IPS-18c (cell line): Measurements from ENCODE around the gene RSPH1.

Source experiments
- H3K4me3 ChIP-seq: 2 replicates; pipeline ENCODE4 v1.7.0; 2013; ENCODE audit warnings: low read depth, mild to moderate bottlenecking, low read length, moderate library complexity; ENCODE audit not compliant: insufficient read depth
- H3K9me3 ChIP-seq: one replicate; pipeline ENCODE4 v1.6.1; 2013; ENCODE audit warnings: mild to moderate bottlenecking, low read length, moderate library complexity; ENCODE audit not compliant: control insufficient read depth, insufficient read depth

RSPH1 gene

GRCh38 chr21:42534421-42535378 is 38.7 kb upstream of the RSPH1 start:
- H3K9me3 ChIP-seq = no peaks in the 10 kb centered on the region
- H3K4me3 ChIP-seq = no peak overlapping the region

GRCh38 chr21:42533963-42534355 is 37.9 kb upstream of the RSPH1 start:
- H3K9me3 ChIP-seq = no peaks in the 10 kb centered on the region
- no peak overlapping the region for H3K4me3 ChIP-seq

- Histone ChIP-seq H3K9me3 (no peaks in the 10 kb centered on the region), H3K4me3 (no peak overlapping the region)
Measured at GRCh38 chr21:42533306-42533962, 37.4 kb upstream of the RSPH1 start.

GRCh38 chr21:42532466-42533181 is 36.6 kb upstream of the RSPH1 start:
- H3K4me3 ChIP-seq = no peak overlapping the region

GRCh38 chr21:42531771-42532170 is 35.7 kb upstream of the RSPH1 start:
- Histone ChIP-seq H3K9me3 (no peaks in the 10 kb centered on the region), H3K4me3 (no peak overlapping the region)

More at GRCh38 chr21:42532466-42533181, 36.6 kb upstream of the RSPH1 start:
- no peaks in the 10 kb centered on the region for H3K9me3 ChIP-seq

GRCh38 chr21:42530167-42530518 is 34.1 kb upstream of the RSPH1 start:
- Histone ChIP-seq H3K4me3 (no peak overlapping the region), H3K9me3 (no peaks in the 10 kb centered on the region)

GRCh38 chr21:42527489-42528158 is 31.6 kb upstream of the RSPH1 start:
- H3K4me3 ChIP-seq = no peak overlapping the region
- H3K9me3 ChIP-seq = no peaks in the 10 kb centered on the region

GRCh38 chr21:42527127-42527488 is 31.1 kb upstream of the RSPH1 start:
- H3K4me3 ChIP-seq = no peak overlapping the region
- H3K9me3 ChIP-seq = no peaks in the 10 kb centered on the region

- no peak overlapping the region for H3K4me3 ChIP-seq
- H3K9me3 ChIP-seq = no peaks in the 10 kb centered on the region
Measured at GRCh38 chr21:42526379-42526727, 30.3 kb upstream of the RSPH1 start.

- Histone ChIP-seq H3K9me3 (no peaks in the 10 kb centered on the region), H3K4me3 (no peak overlapping the region)
Measured at GRCh38 chr21:42525676-42526378, 29.8 kb upstream of the RSPH1 start.

GRCh38 chr21:42525029-42525581 is 29.1 kb upstream of the RSPH1 start:
- peak overlapping the region; percentile 36; the same call in 1 of the 2 replicates for H3K4me3 ChIP-seq
- H3K9me3 ChIP-seq = no peaks in the 10 kb centered on the region

- Histone ChIP-seq H3K9me3 (no peaks in the 10 kb centered on the region), H3K4me3 (peak overlapping the region; percentile 36; the same call in 1 of the 2 replicates)
Measured at GRCh38 chr21:42524341-42525028, 28.5 kb upstream of the RSPH1 start.

GRCh38 chr21:42523941-42524340 is 27.9 kb upstream of the RSPH1 start:
- H3K4me3 ChIP-seq = no peak overlapping the region
- H3K9me3 ChIP-seq = no peaks in the 10 kb centered on the region

- H3K9me3 ChIP-seq = no peaks in the 10 kb centered on the region
- H3K4me3 ChIP-seq = no peak overlapping the region
Measured at GRCh38 chr21:42523211-42523610, 27.2 kb upstream of the RSPH1 start.

- Histone ChIP-seq H3K4me3 (no peak overlapping the region), H3K9me3 (no peaks in the 10 kb centered on the region)
Measured at GRCh38 chr21:42522771-42523170, 26.7 kb upstream of the RSPH1 start.

GRCh38 chr21:42522271-42522670 is 26.2 kb upstream of the RSPH1 start:
- no peaks in the 10 kb centered on the region for H3K9me3 ChIP-seq
- no peak overlapping the region for H3K4me3 ChIP-seq
